Duodenal mucosa (tissue), 2 donors: ENCODE measurements around the gene SLC22A6.
"Not testable (repeated sequence)": the region's sequence is repeated elsewhere in the genome, so short reads cannot be mapped to it uniquely, and the experiment has no call there.

Experiments used
- H3K27ac ChIP-seq: one replicate; pipeline ENCODE4 v1.7.0; 2013; ENCODE audit warnings: low read depth, low read length
- H3K27me3 ChIP-seq, 2 donors: one replicate each; pipeline ENCODE4 v1.7.0; 2013; ENCODE audit warnings: low read length in 2 of 2, control low read depth in 1 of 2; ENCODE audit not compliant: insufficient read depth in 2 of 2, control insufficient read depth in 1 of 2
- H3K36me3 ChIP-seq, 2 donors: one replicate each; pipeline ENCODE4 v1.7.0; 2013; ENCODE audit warnings: low read length in 2 of 2, control low read depth in 1 of 2; ENCODE audit not compliant: insufficient read depth in 2 of 2, control insufficient read depth in 1 of 2
- H3K4me1 ChIP-seq, 2 donors: one replicate each; pipeline ENCODE4 v1.7.0; 2013; ENCODE audit warnings: low read length in 2 of 2, control low read depth in 1 of 2; ENCODE audit not compliant: insufficient read depth in 2 of 2, control insufficient read depth in 1 of 2
- H3K4me3 ChIP-seq, 2 donors: one replicate each; pipeline ENCODE4 v1.7.0; 2013; ENCODE audit warnings: low read length in 2 of 2, low read depth in 1 of 2
- H3K9ac ChIP-seq, 2 donors: one replicate each; pipeline ENCODE4 v1.7.0; 2013; ENCODE audit warnings: low read length in 2 of 2, low read depth in 1 of 2
- H3K9me3 ChIP-seq, 2 donors: one replicate each; pipeline ENCODE4 v1.7.0; 2013; ENCODE audit warnings: low read length in 2 of 2, control low read depth in 1 of 2; ENCODE audit not compliant: control insufficient read depth in 1 of 2

The SLC22A6 gene

GRCh38 chr11:62961017-62961570 is 23.7 kb downstream of the SLC22A6 start:
- no peaks in the 10 kb centered on the region for H3K27me3 ChIP-seq
- H3K9me3 ChIP-seq, result no peaks in the 10 kb centered on the region
- H3K36me3 ChIP-seq, result no peaks in the 10 kb centered on the region
- H3K27ac ChIP-seq, result no peak overlapping the region
- H3K9ac ChIP-seq, result no peak overlapping the region
- no peak overlapping the region for H3K4me3 ChIP-seq
- H3K4me1 ChIP-seq, result peaks cover 11 to 13% of the 10 kb centered on the region in 2 donors

DNA sequence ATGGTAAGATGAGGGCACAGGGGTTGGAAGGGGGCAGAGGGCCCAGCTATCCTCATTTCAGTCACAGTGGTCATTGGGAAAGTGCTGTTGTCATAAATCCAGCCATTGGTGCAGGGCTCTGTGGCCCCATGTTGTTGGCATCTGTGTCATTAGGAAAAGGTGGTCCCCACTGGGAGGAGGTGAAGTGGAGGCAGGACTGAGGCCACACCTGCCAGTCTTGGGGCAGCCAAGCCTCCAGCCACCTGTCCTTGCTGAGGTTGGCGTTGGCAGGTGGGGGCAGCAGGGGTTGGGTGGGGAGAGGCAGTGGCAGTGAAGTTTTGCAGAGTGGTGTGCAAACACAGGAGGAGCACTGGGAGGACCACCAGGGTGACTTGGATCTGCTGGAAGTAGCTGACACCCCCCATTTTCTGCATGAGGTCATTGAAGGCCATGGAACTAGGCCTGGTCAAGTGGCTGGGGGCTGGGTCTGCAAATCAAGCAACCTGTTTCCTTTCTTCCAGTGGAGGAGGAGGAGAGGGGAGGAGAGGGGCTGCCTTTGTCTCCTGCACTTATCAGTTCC is 25.3 kb downstream of the SLC22A6 start:
- Histone ChIP-seq H3K4me1 (peaks cover 11 to 13% of the 10 kb centered on the region in 2 donors), H3K36me3 (no peaks in the 10 kb centered on the region), H3K4me3 (no peak overlapping the region), H3K27me3 (no peaks in the 10 kb centered on the region), H3K9me3 (no peaks in the 10 kb centered on the region), H3K9ac (no peak overlapping the region), H3K27ac (no peak overlapping the region)

- peaks cover 11 to 13% of the 10 kb centered on the region in 2 donors for H3K4me1 ChIP-seq
- no peaks in the 10 kb centered on the region for H3K9me3 ChIP-seq
- H3K27me3 ChIP-seq, result no peaks in the 10 kb centered on the region
- no peak overlapping the region for H3K4me3 ChIP-seq
- no peak overlapping the region for H3K9ac ChIP-seq
- no peaks in the 10 kb centered on the region for H3K36me3 ChIP-seq
- H3K27ac ChIP-seq, result no peak overlapping the region
These were observed 26.0 kb downstream of the SLC22A6 start for GRCh38 chr11:62958547-62959421.

GRCh38 chr11:62957147-62957546 is 27.6 kb downstream of the SLC22A6 start:
- no peaks in the 10 kb centered on the region for H3K9me3 ChIP-seq
- H3K4me1 ChIP-seq, result peaks cover 11 to 13% of the 10 kb centered on the region in 2 donors
- no peak overlapping the region for H3K27ac ChIP-seq

GRCh38 chr11:62954478-62954877 is 30.3 kb downstream of the SLC22A6 start:
- Histone ChIP-seq H3K9me3 (no peaks in the 10 kb centered on the region), H3K27me3 (no peaks in the 10 kb centered on the region), H3K27ac (no peak overlapping the region), H3K9ac (no peak overlapping the region), H3K4me3 (no peak overlapping the region), H3K4me1 (peaks cover 11 to 13% of the 10 kb centered on the region in 2 donors), H3K36me3 (no peaks in the 10 kb centered on the region)

More at GRCh38 chr11:62957147-62957546, 27.6 kb downstream of the SLC22A6 start:
- Histone ChIP-seq H3K27me3 (no peaks in the 10 kb centered on the region), H3K9ac (no peak overlapping the region), H3K4me3 (no peak overlapping the region), H3K36me3 (no peaks in the 10 kb centered on the region)

GRCh38 chr11:62953811-62954210 is 31.0 kb downstream of the SLC22A6 start:
- H3K4me3 ChIP-seq, result no peak overlapping the region
- peaks cover 6 to 7% of the 10 kb centered on the region in 2 donors for H3K4me1 ChIP-seq
- H3K9me3 ChIP-seq, result no peaks in the 10 kb centered on the region
- H3K27me3 ChIP-seq, result no peaks in the 10 kb centered on the region
- H3K9ac ChIP-seq, result no peak overlapping the region
- no peaks in the 10 kb centered on the region for H3K36me3 ChIP-seq
- no peak overlapping the region for H3K27ac ChIP-seq

GRCh38 chr11:62948765-62949320 is 35.9 kb downstream of the SLC22A6 start:
- H3K36me3 ChIP-seq, result no peaks in the 10 kb centered on the region
- peaks cover 0 to 4% of the 10 kb centered on the region in 2 donors for H3K27me3 ChIP-seq
- no peak overlapping the region for H3K9ac ChIP-seq
- H3K27ac ChIP-seq, result no peak overlapping the region
- H3K9me3 ChIP-seq, result no peaks in the 10 kb centered on the region
- H3K4me1 ChIP-seq, result no peaks in the 10 kb centered on the region
- H3K4me3 ChIP-seq, result no peak overlapping the region

- H3K36me3 ChIP-seq, H3K4me1 ChIP-seq, H3K9me3 ChIP-seq, H3K27me3 ChIP-seq, H3K9ac ChIP-seq, H3K4me3 ChIP-seq, H3K27ac ChIP-seq: not testable (repeated sequence)
These were observed 39.2 kb downstream of the SLC22A6 start for GRCh38 chr11:62945538-62945937.

DNA sequence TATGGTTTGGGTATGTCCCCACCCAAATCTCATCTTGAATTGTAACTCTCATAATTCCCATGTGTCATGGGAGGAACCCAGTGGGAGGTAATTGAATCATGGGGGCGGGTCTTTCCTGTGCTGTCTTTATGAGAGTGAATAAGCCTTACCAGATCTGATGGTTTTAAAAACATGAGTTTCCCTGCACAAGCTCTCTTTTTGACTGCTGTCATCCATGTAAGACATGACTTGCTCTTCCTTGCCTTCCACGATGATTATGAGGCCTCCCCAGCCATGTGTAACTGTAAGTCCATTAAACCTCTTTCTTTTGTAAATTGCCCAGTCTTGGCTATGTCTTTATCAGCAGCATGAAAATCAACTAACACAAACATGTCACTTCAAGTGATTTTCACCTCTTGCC is 47.2 kb downstream of the SLC22A6 start:
- H3K4me1 ChIP-seq, H3K27me3 ChIP-seq, H3K9me3 ChIP-seq, H3K36me3 ChIP-seq, H3K9ac ChIP-seq, H3K4me3 ChIP-seq, H3K27ac ChIP-seq: not testable (repeated sequence)

GRCh38 chr11:62934496-62934785 is 50.3 kb downstream of the SLC22A6 start:
- no peak overlapping the region for H3K4me3 ChIP-seq
- H3K9ac ChIP-seq, result no peak overlapping the region
- H3K9me3 ChIP-seq, result no peaks in the 10 kb centered on the region
- no peaks in the 10 kb centered on the region for H3K27me3 ChIP-seq
- H3K4me1 ChIP-seq, result peaks cover 0 to 5% of the 10 kb centered on the region in 2 donors
- H3K27ac ChIP-seq, result no peak overlapping the region
- H3K36me3 ChIP-seq, result no peaks in the 10 kb centered on the region
